Measurements from ENCODE around the gene PHOSPHO1. TPM values are rescaled to one million over a fixed set of nuclear protein-coding genes. Genes with fewer than 3 reads are reported as not detected.

PHOSPHO1 gene
- total and polyA plus RNA-seq, 2 of the 13 experiments (the other 11 are each of a cell fraction or from before 2014, with no cell fraction given): not detected

GRCh38 chr17:49230636-49231562 is at the start of gene PHOSPHO1 (continued):
- TF ChIP-seq ZNF142 (CRISPR knock-in tag; IDR thresholded peaks at IDR 0.05) (0 out of 2 replicates have a peak, but pooled peaks have one; percentile 37), ZMYM3 (CRISPR knock-in tag; IDR thresholded peaks at IDR 0.05) (0 out of 2 replicates have a peak, but pooled peaks have one; percentile 22), IKZF5 (CRISPR knock-in tag; IDR thresholded peaks at IDR 0.05) (0 out of 2 replicates have a peak, but pooled peaks have one; percentile 49), MTERF4 (CRISPR knock-in tag; IDR thresholded peaks at IDR 0.05) (0 out of 2 replicates have a peak, but pooled peaks have one; percentile 38), TCF7L2 (IDR thresholded peaks at IDR 0.05; ENCODE audit: low read depth, low read length) (peak; percentile 51; the same call in 1 of the 2 replicates), TBX3 (IDR thresholded peaks at IDR 0.05; ENCODE audit: borderline replicate concordance) (no peak), TCF7 (IDR thresholded peaks at IDR 0.05; ENCODE audit: low read depth) (peak; percentile 84), PCBP2 (optimal IDR thresholded peaks at IDR 0.05; ENCODE audit: low read depth, low read length, poor library complexity, severe bottlenecking) (no peak), ZSCAN21 (CRISPR knock-in tag; IDR thresholded peaks at IDR 0.05; ENCODE audit: borderline replicate concordance) (no peak), EZH2 (conservative IDR thresholded peaks at IDR 0.05; ENCODE audit: low read depth, low read length) (0 out of 2 replicates have a peak, but pooled peaks have one; percentile 33), SALL1 (CRISPR knock-in tag; IDR thresholded peaks at IDR 0.05) (peak; percentile 53; the same call in 1 of the 2 replicates), ZNF460 (CRISPR knock-in tag; IDR thresholded peaks at IDR 0.05; ENCODE audit: borderline replicate concordance) (no peak), POGZ (CRISPR knock-in tag; IDR thresholded peaks at IDR 0.05) (peak; percentile 37; the same call in 1 of the 2 replicates), KDM5B (CRISPR knock-in tag; IDR thresholded peaks at IDR 0.05; ENCODE audit: borderline replicate concordance) (0 out of 2 replicates have a peak, but pooled peaks have one; percentile 22), ZNF883 (CRISPR knock-in tag; IDR thresholded peaks at IDR 0.05; ENCODE audit: not compliant biosample characterization) (peak; percentile 76), ZBTB34 (CRISPR knock-in tag; IDR thresholded peaks at IDR 0.05) (no peak), GTF2F1 (IDR thresholded peaks at IDR 0.05; ENCODE audit: low read length) (no peak), ZNF350 (CRISPR knock-in tag; IDR thresholded peaks at IDR 0.05; ENCODE audit: borderline replicate concordance, low read depth) (0 out of 2 replicates have a peak, but pooled peaks have one; percentile 23)
